IMR-90 (cell line): ENCODE measurements around the gene AK3. TPM values are rescaled to one million over a fixed set of nuclear protein-coding genes. Genes with fewer than 3 reads are reported as not detected.

Experiments
- ATAC-seq: fragments of 200-7000 bp; cut with Tn5 transposase; 2 replicates; pipeline ENCODE4 v1.9.1; 2020; ENCODE audit warnings: low read depth, mild to moderate bottlenecking, moderate library complexity
- BruUV-seq: library from RNA; stranded (reverse); fragments of 400-500 nt; replicated peaks from 2 replicates; lab custom pipeline; 2021; lab: Mats Ljungman, UMichigan
- CTCF ChIA-PET: fragments of 300-600 bp; formaldehyde crosslinking; extraction: SDS; loops from one replicate; lab custom pipeline; 2021; ENCODE audit warnings: antibody characterized with exemption; lab: Yijun Ruan, JAX
- POLR2A ChIA-PET: fragments of 300-600 bp; sonication (Branson Sonifier 250); formaldehyde crosslinking; loops from one replicate; lab custom pipeline; 2022; ENCODE audit warnings: antibody characterized with exemption; ENCODE audit not compliant: unreplicated experiment; lab: Charles Lee
- DNase-seq: peaks from one replicate; pipeline ENCODE4 v3.0.0; 2013
- H2AFZ ChIP-seq: replicated peaks from 2 replicates; pipeline ENCODE3; 2013; ENCODE audit warnings: low read length, mild to moderate bottlenecking; ENCODE audit not compliant: poor library complexity
- H2AK5ac ChIP-seq: 2 replicates; pipeline ENCODE4 v1.6.1; 2013; ENCODE audit warnings: low read depth, low read length, inconsistent platforms
- H2AK9ac ChIP-seq: replicated peaks from 2 replicates; pipeline ENCODE3; 2013; ENCODE audit warnings: mild to moderate bottlenecking, low read depth, low read length, moderate library complexity; ENCODE audit not compliant: poor library complexity
- H2BK120ac ChIP-seq: 2 replicates; pipeline ENCODE4 v1.6.1; 2013; ENCODE audit warnings: low read depth, low read length, inconsistent platforms
- H2BK15ac ChIP-seq: 3 replicates; pipeline ENCODE4 v1.6.1; 2013; ENCODE audit warnings: low read depth, low read length, inconsistent platforms
- H2BK20ac ChIP-seq: 2 replicates; pipeline ENCODE4 v1.6.1; 2013; ENCODE audit warnings: low read depth, mild to moderate bottlenecking, inconsistent platforms, low read length, moderate library complexity
- H2BK5ac ChIP-seq: 2 replicates; pipeline ENCODE4 v1.6.1; 2013; ENCODE audit warnings: mild to moderate bottlenecking, low read depth, low read length, inconsistent platforms; ENCODE audit not compliant: poor library complexity, severe bottlenecking
- H3K14ac ChIP-seq: replicated peaks from 2 replicates; pipeline ENCODE4 v1.6.1; 2013; ENCODE audit warnings: low read depth, low read length, inconsistent platforms
- H3K18ac ChIP-seq: 2 replicates; pipeline ENCODE4 v1.6.1; 2013; ENCODE audit warnings: low read depth, low read length, control low read depth
- H3K23ac ChIP-seq: 2 replicates; pipeline ENCODE4 v1.6.1; 2013; ENCODE audit warnings: low read depth, low read length, inconsistent platforms
- H3K27ac ChIP-seq: 2 replicates; pipeline ENCODE4 v1.5.1; 2013; ENCODE audit warnings: mild to moderate bottlenecking, control low read depth, low read length; ENCODE audit not compliant: insufficient read depth
- H3K27me3 ChIP-seq: 2 replicates; pipeline ENCODE4 v1.6.1; 2013; ENCODE audit warnings: low read length; ENCODE audit not compliant: control insufficient read depth, insufficient read depth
- H3K36me3 ChIP-seq: 2 replicates; pipeline ENCODE4 v1.6.1; 2013; ENCODE audit warnings: low read length, mixed read lengths; ENCODE audit not compliant: control insufficient read depth, insufficient read depth
- H3K4ac ChIP-seq: 2 replicates; pipeline ENCODE4 v1.6.1; 2013; ENCODE audit warnings: low read depth, low read length, inconsistent platforms
- H3K4me1 ChIP-seq: 2 replicates; pipeline ENCODE4 v1.6.1; 2013; ENCODE audit warnings: low read length, mixed read lengths; ENCODE audit not compliant: control insufficient read depth, insufficient read depth
- H3K4me2 ChIP-seq: 2 replicates; pipeline ENCODE4 v1.6.1; 2013; ENCODE audit warnings: low read depth, mild to moderate bottlenecking, control low read depth, low read length, moderate library complexity
- H3K4me3 ChIP-seq: 2 replicates; pipeline ENCODE4 v1.5.1; 2013; ENCODE audit warnings: low read depth, mild to moderate bottlenecking, control low read depth, low read length, moderate library complexity; ENCODE audit not compliant: insufficient read depth
- H3K56ac ChIP-seq: 2 replicates; pipeline ENCODE4 v1.6.1; 2013; ENCODE audit warnings: low read length, inconsistent platforms; ENCODE audit not compliant: insufficient read depth; ENCODE audit errors: extremely low read depth
- H3K79me1 ChIP-seq, 2 experiments: 2 replicates each; pipeline ENCODE4 v1.6.1; 2013; ENCODE audit warnings: low read length in 2 of 2, inconsistent platforms in 1 of 2, low read depth in 1 of 2
- H3K9ac ChIP-seq: 2 replicates; pipeline ENCODE4 v1.6.1; 2013; ENCODE audit warnings: low read depth, low read length, control low read depth
- H3K9me1 ChIP-seq: 2 replicates; pipeline ENCODE4 v1.6.1; 2013; ENCODE audit warnings: low read length, inconsistent platforms; ENCODE audit not compliant: insufficient read depth
- H3K9me3 ChIP-seq: 2 replicates; pipeline ENCODE4 v1.6.1; 2013; ENCODE audit warnings: low read length; ENCODE audit not compliant: control insufficient read depth, insufficient read depth
- H4K20me1 ChIP-seq: 2 replicates; pipeline ENCODE4 v1.6.1; 2013; ENCODE audit warnings: low read length, inconsistent platforms; ENCODE audit not compliant: insufficient read depth
- H4K5ac ChIP-seq: 2 replicates; pipeline ENCODE4 v1.6.1; 2013; ENCODE audit warnings: mild to moderate bottlenecking, low read depth, low read length, control low read depth
- H4K8ac ChIP-seq, 2 experiments: 2 replicates each; pipeline ENCODE4 v1.6.1; 2013; ENCODE audit warnings: low read depth in 2 of 2, low read length in 2 of 2, control low read depth in 1 of 2, inconsistent platforms in 1 of 2
- H4K91ac ChIP-seq: 2 replicates; pipeline ENCODE4 v1.6.1; 2013; ENCODE audit warnings: low read depth, low read length, inconsistent platforms; ENCODE audit not compliant: insufficient read depth
- BHLHE40 ChIP-seq: fragments of 150-350 bp; IDR thresholded peaks from 2 replicates; pipeline ENCODE4 v1.6.1; 2016; ENCODE audit warnings: mild to moderate bottlenecking, low read depth, low read length
- CEBPB ChIP-seq: IDR thresholded peaks from 2 replicates; pipeline ENCODE4 v1.6.1; 2012; ENCODE audit warnings: low read depth, low read length, improper control_type of control experiment
- CHD1 ChIP-seq: IDR thresholded peaks from 2 replicates; pipeline ENCODE4 v1.6.1; 2012; ENCODE audit warnings: low read depth, low read length, improper control_type of control experiment
- FOS ChIP-seq: fragments of 150-350 bp; IDR thresholded peaks from 2 replicates; pipeline ENCODE4 v1.6.1; 2016; ENCODE audit warnings: low read depth, low read length
- MAFK ChIP-seq: IDR thresholded peaks from 2 replicates; pipeline ENCODE4 v1.6.1; 2012; ENCODE audit warnings: low read depth, low read length, improper control_type of control experiment
- MAZ ChIP-seq: IDR thresholded peaks from 2 replicates; pipeline ENCODE4 v1.6.1; 2012; ENCODE audit warnings: low read depth, mild to moderate bottlenecking, low read length, improper control_type of control experiment, moderate library complexity, borderline replicate concordance
- MXI1 ChIP-seq: IDR thresholded peaks from 2 replicates; pipeline ENCODE4 v1.6.1; 2012; ENCODE audit warnings: low read depth, mild to moderate bottlenecking, low read length, moderate library complexity, borderline replicate concordance
- NFE2L2 ChIP-seq: fragments of 150-350 bp; IDR thresholded peaks from 2 replicates; pipeline ENCODE4 v1.6.1; 2016; ENCODE audit warnings: low read depth, mild to moderate bottlenecking, low read length
- POLR2A ChIP-seq: IDR thresholded peaks from 2 replicates; pipeline ENCODE4 v1.6.1; 2012; ENCODE audit warnings: mild to moderate bottlenecking, low read depth, low read length
- RAD21 ChIP-seq: IDR thresholded peaks from 2 replicates; pipeline ENCODE4 v1.6.1; 2012; ENCODE audit warnings: low read length, improper control_type of control experiment
- RCOR1 ChIP-seq: IDR thresholded peaks from 2 replicates; pipeline ENCODE4 v1.6.1; 2012; ENCODE audit warnings: mild to moderate bottlenecking, low read length, improper control_type of control experiment; ENCODE audit not compliant: insufficient replicate concordance
- RFX5 ChIP-seq: IDR thresholded peaks from 2 replicates; pipeline ENCODE4 v1.8.0; 2012; ENCODE audit warnings: low read depth, mild to moderate bottlenecking, low read length, moderate library complexity
- SMC3 ChIP-seq: fragments of 150-350 bp; IDR thresholded peaks from 2 replicates; pipeline ENCODE4 v1.6.1; 2016; ENCODE audit warnings: low read depth, mild to moderate bottlenecking, antibody characterized with exemption, low read length, moderate library complexity
- WGBS, 2 experiments: methylation state at CpG; one replicate each; pipeline versions ENCODE4 v1.1.5 to v1.1.7; 2013; ENCODE audit warnings: missing lambda C conversion rate in 2 of 2; ENCODE audit not compliant: insufficient read length in 1 of 2; ENCODE audit errors: extremely low coverage in 2 of 2; 5-methylcytosine and 5-hydroxymethylcytosine counted together
- dilution Hi-C: fragments of 300-500 bp; cut with HindIII; formaldehyde crosslinking; loops from one replicate; pipeline ENCODE4 v1.14.3; 2018; ENCODE audit warnings: low sequenced_read_pairs; ENCODE audit not compliant: unreplicated experiment
- in situ Hi-C: fragments of 300-500 bp; cut with MboI; formaldehyde crosslinking; loops from 3 replicates; pipeline ENCODE4 v1.14.3; 2019; ENCODE audit warnings: low sequenced_read_pairs, inconsistent platforms, mixed read lengths
- intact Hi-C: fragments of 100-400 bp; cut with micrococcal nuclease; formaldehyde crosslinking; loops from 2 replicates; pipeline ENCODE4 v1.10.0; 2022
- polyA plus RNA-seq, 3 experiments: library from polyadenylated mRNA; depleted of rRNA; stranded (reverse); fragments of >200 nt; gene quantifications; 2 replicates each; pipeline ENCODE4 v1.2.3, GENCODE V29; 2012; ENCODE audit warnings: low replicate concordance in 1 of 3
- total RNA-seq: library from RNA; depleted of rRNA; stranded (reverse); fragments of >200 nt; gene quantifications from 2 replicates; pipeline ENCODE4 v1.2.3, GENCODE V29; 2012
- TF ChIP-seq, protein P1 (sequence below): conservative IDR thresholded peaks from 2 replicates; pipeline ENCODE4 v1.5.1; 2012; ENCODE audit warnings: mild to moderate bottlenecking, low read depth, low read length, improper control_type of control experiment
- TF ChIP-seq, protein P2 (sequence below): fragments of 150-350 bp; IDR thresholded peaks from 2 replicates; pipeline ENCODE4 v1.6.1; 2017; ENCODE audit warnings: mild to moderate bottlenecking, antibody characterized with exemption, low read length, low read depth
- TF ChIP-seq, protein P3 (sequence below): fragments of 150-350 bp; IDR thresholded peaks from 2 replicates; pipeline ENCODE4 v1.6.1; 2016; ENCODE audit warnings: low read depth, mild to moderate bottlenecking, low read length, moderate library complexity, borderline replicate concordance

The AK3 gene
- total and polyA plus RNA-seq, 2 of the 4 experiments (the other 2 are of a cell fraction), result 24.7 to 26.2 TPM

DNA sequence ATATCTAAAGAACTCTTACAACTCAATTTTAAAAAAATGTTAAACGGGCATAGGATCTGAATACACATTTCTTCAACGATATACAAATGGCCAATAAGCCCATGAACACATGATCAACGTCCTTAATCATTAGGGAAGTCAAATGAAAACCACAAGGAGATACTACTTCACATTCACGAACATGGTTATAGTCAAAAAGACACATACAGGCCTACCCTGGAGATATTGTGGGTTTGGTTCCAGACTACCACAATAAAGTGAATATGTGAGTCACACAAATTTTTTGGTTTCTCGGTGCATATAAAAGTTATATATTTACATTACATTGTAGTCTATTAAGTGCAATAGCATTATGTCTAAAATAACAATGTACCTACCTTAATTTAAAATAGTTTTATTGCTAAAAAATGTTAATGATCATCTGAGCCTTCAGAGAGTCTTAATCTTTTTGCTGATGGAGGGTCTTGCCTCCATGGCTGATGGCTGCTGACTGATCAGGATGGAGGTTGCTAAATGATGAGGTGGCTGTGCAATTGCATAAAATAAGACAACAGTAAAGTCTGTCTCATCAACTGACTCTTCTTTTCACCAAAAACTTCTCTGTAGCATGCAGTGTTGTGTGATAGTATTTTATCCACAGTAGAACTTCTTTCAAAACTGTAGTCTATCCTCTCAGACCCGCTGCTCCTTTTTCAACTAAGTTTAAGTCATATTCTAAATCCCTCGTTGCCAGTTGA lies 15.1 kb downstream of the AK3 start:
- H2AK5ac ChIP-seq, result no peak overlapping the region
- no peaks in the 10 kb centered on the region for H3K9me3 ChIP-seq
- H4K5ac ChIP-seq, result no peak overlapping the region
- no peak overlapping the region for H3K4ac ChIP-seq
- no peak overlapping the region for H4K8ac ChIP-seq
- peaks cover 12% of the 10 kb centered on the region for H4K20me1 ChIP-seq
- no peak overlapping the region for H3K23ac ChIP-seq
- no peak overlapping the region for H4K91ac ChIP-seq
- DNase-seq (no peak), ATAC-seq (no peak)
- BruUV-seq, result no TSS peak
- 100% methylated on average over 1 of the region's 7 CpGs; no CpG with 5 or more reads in 1 of the 2 experiments for WGBS, 2 experiments
- H3K9me1 ChIP-seq, result peaks cover 3% of the 10 kb centered on the region
- intact Hi-C loops (loop anchor here (5.0 kb wide), 1 partner anchor 44 kb away; no protein-coding TSS in a partner anchor), dilution Hi-C loops (no loop called here), in situ Hi-C loops (no loop called here)
- H2BK120ac ChIP-seq, result no peak overlapping the region
- no peak overlapping the region for H3K56ac ChIP-seq
- H3K14ac ChIP-seq, result no peak overlapping the region
- TF ChIP-seq MXI1 (no peak), CEBPB (no peak), NFE2L2 (no peak), MAFK (no peak), SMC3 (no peak), MAZ (no peak), RCOR1 (no peak), RAD21 (no peak), BHLHE40 (no peak), POLR2A (no peak), FOS (no peak), RFX5 (no peak), CHD1 (no peak)
- TF ChIP-seq, protein P1, sequence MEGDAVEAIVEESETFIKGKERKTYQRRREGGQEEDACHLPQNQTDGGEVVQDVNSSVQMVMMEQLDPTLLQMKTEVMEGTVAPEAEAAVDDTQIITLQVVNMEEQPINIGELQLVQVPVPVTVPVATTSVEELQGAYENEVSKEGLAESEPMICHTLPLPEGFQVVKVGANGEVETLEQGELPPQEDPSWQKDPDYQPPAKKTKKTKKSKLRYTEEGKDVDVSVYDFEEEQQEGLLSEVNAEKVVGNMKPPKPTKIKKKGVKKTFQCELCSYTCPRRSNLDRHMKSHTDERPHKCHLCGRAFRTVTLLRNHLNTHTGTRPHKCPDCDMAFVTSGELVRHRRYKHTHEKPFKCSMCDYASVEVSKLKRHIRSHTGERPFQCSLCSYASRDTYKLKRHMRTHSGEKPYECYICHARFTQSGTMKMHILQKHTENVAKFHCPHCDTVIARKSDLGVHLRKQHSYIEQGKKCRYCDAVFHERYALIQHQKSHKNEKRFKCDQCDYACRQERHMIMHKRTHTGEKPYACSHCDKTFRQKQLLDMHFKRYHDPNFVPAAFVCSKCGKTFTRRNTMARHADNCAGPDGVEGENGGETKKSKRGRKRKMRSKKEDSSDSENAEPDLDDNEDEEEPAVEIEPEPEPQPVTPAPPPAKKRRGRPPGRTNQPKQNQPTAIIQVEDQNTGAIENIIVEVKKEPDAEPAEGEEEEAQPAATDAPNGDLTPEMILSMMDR, result no peak
- TF ChIP-seq, protein P2, sequence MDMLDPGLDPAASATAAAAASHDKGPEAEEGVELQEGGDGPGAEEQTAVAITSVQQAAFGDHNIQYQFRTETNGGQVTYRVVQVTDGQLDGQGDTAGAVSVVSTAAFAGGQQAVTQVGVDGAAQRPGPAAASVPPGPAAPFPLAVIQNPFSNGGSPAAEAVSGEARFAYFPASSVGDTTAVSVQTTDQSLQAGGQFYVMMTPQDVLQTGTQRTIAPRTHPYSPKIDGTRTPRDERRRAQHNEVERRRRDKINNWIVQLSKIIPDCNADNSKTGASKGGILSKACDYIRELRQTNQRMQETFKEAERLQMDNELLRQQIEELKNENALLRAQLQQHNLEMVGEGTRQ, result no peak
- TF ChIP-seq, protein P3, sequence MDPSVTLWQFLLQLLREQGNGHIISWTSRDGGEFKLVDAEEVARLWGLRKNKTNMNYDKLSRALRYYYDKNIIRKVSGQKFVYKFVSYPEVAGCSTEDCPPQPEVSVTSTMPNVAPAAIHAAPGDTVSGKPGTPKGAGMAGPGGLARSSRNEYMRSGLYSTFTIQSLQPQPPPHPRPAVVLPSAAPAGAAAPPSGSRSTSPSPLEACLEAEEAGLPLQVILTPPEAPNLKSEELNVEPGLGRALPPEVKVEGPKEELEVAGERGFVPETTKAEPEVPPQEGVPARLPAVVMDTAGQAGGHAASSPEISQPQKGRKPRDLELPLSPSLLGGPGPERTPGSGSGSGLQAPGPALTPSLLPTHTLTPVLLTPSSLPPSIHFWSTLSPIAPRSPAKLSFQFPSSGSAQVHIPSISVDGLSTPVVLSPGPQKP, result no peak
- no peak overlapping the region for H2BK20ac ChIP-seq
- H3K36me3 ChIP-seq, result peaks cover 11% of the 10 kb centered on the region; the same call in 1 of the 2 replicates
- H3K4me1 ChIP-seq, result no peaks in the 10 kb centered on the region
- H3K79me1 ChIP-seq, result peaks cover 23 to 47% of the 10 kb centered on the region in 2 experiments
- no peak overlapping the region for H2AK9ac ChIP-seq
- no peak overlapping the region for H2BK5ac ChIP-seq
- H2AFZ ChIP-seq, result no peak overlapping the region
- H3K27ac ChIP-seq, result no peak overlapping the region
- no peak overlapping the region for H3K4me2 ChIP-seq
- H3K4me3 ChIP-seq, result no peak overlapping the region
- no peak overlapping the region for H3K18ac ChIP-seq
- POLR2A ChIA-PET, result no interaction called here
- H3K27me3 ChIP-seq, result no peaks in the 10 kb centered on the region
- CTCF ChIA-PET, result no interaction called here
- H2BK15ac ChIP-seq, result no peak overlapping the region
- no peak overlapping the region for H3K9ac ChIP-seq
